Activated naive CD8-positive, alpha-beta T cell treated with anti-CD3 and anti-CD28 coated beads, Interleukin-2, amount 50 U/mL, for 24 hours (primary cell): ENCODE measurements around the gene LRRC56.
A peak's percentile ranks its signal among the peaks of the same experiment; 100 is the strongest.

Source experiments
- ATAC-seq: fragments of 150-1000 bp; cut with Tn5 transposase; one replicate; pipeline ENCODE4 v1.10.0; 2021
- DNase-seq: peaks from one replicate; pipeline ENCODE4 v3.0.0; 2021
- H3K27ac Mint-ChIP-seq: one replicate; pipeline ENCODE4 v1.8.0; 2021; ENCODE audit warnings: mild to moderate bottlenecking, mixed read lengths
- H3K27me3 Mint-ChIP-seq: one replicate; pipeline ENCODE4 v1.8.0; 2021; ENCODE audit warnings: mixed read lengths
- H3K36me3 Mint-ChIP-seq: one replicate; pipeline ENCODE4 v1.8.0; 2021; ENCODE audit warnings: low read depth, mixed read lengths
- H3K4me1 Mint-ChIP-seq: one replicate; pipeline ENCODE4 v1.8.0; 2021; ENCODE audit warnings: mixed read lengths
- H3K4me3 Mint-ChIP-seq: one replicate; pipeline ENCODE4 v1.8.0; 2021; ENCODE audit warnings: mild to moderate bottlenecking, moderate library complexity, mixed read lengths
- H3K9me3 Mint-ChIP-seq: one replicate; pipeline ENCODE4 v1.8.0; 2021; ENCODE audit warnings: mixed read lengths

Gene LRRC56

DNA sequence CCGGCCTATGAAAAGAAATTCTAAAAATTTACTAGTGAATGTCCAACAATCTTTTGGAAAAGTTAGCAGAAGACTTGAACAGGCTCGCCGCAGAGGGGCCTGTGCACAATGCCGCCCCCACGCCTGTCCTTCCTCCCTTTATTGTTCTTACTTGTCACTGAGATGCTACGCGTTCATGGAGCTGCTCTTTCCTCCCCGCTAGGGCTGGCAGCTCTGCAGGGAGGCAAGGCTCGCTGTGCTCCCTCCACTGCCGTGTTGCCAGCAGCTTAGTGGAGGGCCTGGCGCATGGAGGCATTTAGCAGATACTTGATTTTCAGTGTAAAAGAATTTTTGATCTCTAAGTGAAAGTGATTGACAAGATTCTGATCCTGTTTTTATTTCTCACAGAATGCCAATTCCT lies 53.7 kb downstream of the LRRC56 start:
- Mint-ChIP-seq H3K36me3 (peaks cover 45% of the 10 kb centered on the region), H3K4me3 (no peak overlapping the region), H3K27me3 (no peaks in the 10 kb centered on the region), H3K4me1 (peaks cover 29% of the 10 kb centered on the region), H3K27ac (no peak overlapping the region), H3K9me3 (no peaks in the 10 kb centered on the region)
- no peak for ATAC-seq
- no peak for DNase-seq

DNA sequence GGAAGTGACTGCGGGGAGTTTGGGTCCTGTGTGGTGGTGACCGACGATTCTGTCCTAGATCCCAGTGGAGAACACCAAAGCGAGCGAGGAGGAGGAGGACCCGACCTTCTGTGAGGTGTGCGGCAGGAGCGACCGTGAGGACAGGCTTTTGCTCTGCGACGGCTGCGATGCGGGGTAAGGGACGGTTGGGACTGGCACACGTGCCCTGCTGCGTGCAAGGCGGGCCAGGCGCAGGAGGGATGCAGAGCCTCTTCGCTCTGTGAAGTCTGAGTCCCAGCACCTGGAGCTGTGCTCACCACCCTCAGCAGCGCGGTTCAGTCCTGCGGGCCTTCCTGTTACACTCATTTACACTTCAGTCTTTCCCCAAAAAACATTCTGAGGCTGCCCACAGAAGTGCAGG lies 55.2 kb downstream of the LRRC56 start:
- H3K27ac Mint-ChIP-seq: no peak overlapping the region
- DNase-seq (no peak), ATAC-seq (no peak)
- H3K27me3 Mint-ChIP-seq: no peaks in the 10 kb centered on the region
- H3K9me3 Mint-ChIP-seq: no peaks in the 10 kb centered on the region
- H3K36me3 Mint-ChIP-seq: peaks cover 49% of the 10 kb centered on the region
- no peak overlapping the region for H3K4me3 Mint-ChIP-seq
- peaks cover 23% of the 10 kb centered on the region for H3K4me1 Mint-ChIP-seq

DNA sequence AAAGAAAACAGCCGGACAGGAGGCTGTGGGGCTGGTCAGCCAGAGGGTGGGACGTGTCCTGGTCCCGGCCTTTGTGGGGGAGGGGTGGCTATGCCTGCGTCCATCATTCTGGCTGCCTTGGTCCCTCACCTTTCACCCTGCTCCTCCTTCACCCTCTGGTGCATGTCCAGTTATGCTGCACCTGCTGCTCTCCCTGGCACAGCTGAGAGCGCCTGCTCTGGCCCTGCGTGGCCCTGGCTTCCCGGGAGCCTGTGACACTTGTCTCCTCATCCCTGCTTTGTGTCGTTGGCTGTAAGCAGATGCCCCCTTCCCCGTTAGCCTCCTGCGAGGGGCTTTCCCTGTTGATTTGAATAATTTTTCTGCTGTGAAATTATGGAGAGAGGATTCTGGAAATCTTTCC lies 55.6 kb downstream of the LRRC56 start:
- DNase-seq (no peak), ATAC-seq (no peak)
- no peak overlapping the region for H3K4me3 Mint-ChIP-seq
- H3K27me3 Mint-ChIP-seq: no peaks in the 10 kb centered on the region
- peaks cover 48% of the 10 kb centered on the region for H3K36me3 Mint-ChIP-seq
- H3K9me3 Mint-ChIP-seq: no peaks in the 10 kb centered on the region
- H3K4me1 Mint-ChIP-seq: peaks cover 19% of the 10 kb centered on the region
- no peak overlapping the region for H3K27ac Mint-ChIP-seq

DNA sequence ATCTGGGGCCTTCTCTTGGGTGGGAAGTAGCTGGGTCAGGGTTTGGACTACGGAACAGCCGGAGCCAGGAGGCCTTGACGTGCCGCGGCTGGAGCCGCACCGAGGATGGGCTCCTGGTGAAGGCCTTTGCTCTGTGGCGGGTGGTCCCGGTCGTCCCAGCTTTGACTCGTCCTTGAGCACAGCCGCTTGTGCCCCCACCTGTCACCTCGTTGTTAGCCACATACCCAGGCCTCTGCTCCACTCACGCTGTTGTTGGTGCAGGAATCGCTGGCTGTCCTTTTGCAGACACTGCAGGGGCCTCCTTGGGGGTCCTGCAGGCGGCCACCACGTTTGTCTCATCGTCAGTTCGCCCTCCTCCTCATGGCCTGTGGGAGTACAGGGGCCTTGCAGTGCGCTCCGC lies 56.0 kb downstream of the LRRC56 start:
- Mint-ChIP-seq H3K9me3 (no peaks in the 10 kb centered on the region), H3K36me3 (peaks cover 44% of the 10 kb centered on the region), H3K4me1 (peaks cover 14% of the 10 kb centered on the region), H3K27me3 (no peaks in the 10 kb centered on the region), H3K27ac (no peak overlapping the region), H3K4me3 (no peak overlapping the region)
- ATAC-seq: no peak
- no peak for DNase-seq

DNA sequence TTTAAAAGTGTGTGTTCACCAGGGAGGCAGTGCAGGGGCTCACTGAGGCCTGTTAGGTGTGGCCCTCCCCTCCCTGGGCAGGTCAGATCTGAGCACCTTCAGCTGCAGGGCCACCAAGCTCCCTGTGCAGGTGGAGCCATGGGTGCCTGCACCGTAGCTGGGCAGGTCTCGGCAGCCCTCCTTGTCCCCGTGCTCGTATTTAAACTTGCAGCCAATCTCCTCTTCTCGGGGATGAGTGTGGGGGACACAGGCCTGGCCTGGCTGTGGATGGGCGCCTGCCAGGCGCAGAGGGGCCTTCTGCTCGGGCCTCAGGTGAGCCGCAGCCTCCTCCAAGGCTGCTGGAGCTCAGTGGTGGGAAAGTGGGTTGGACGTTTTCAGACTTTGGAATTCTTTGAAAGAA lies 58.1 kb downstream of the LRRC56 start:
- Mint-ChIP-seq H3K27me3 (no peaks in the 10 kb centered on the region), H3K36me3 (peaks cover 40% of the 10 kb centered on the region), H3K4me3 (no peak overlapping the region), H3K9me3 (no peaks in the 10 kb centered on the region), H3K4me1 (peaks cover 10% of the 10 kb centered on the region), H3K27ac (no peak overlapping the region)
- DNase-seq (no peak), ATAC-seq (no peak)

DNA sequence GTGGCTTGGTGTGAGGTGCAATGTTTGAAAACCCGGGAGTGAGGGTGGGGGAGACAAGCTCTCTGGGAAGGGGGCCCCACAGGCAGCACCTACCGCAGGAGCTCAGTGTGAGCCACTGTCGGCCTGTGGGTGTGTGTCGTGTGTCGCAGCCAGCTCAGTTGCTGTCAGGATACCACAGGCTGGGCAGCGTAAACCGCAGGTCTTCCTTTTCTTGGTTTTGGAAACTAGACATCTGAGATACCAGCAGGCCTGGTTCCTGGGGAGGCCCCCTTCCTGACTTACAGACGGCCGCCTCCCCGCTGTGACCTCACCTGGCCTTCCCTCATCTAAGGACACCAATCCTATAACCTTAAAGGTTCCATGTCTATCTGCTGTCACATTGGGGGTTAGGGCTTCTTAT lies 59.0 kb downstream of the LRRC56 start:
- DNase-seq: no peak
- Mint-ChIP-seq H3K9me3 (no peaks in the 10 kb centered on the region), H3K4me3 (no peak overlapping the region), H3K27ac (peak overlapping the region; percentile 46), H3K36me3 (peaks cover 36% of the 10 kb centered on the region), H3K4me1 (peaks cover 10% of the 10 kb centered on the region), H3K27me3 (no peaks in the 10 kb centered on the region)
- peak; percentile 41 for ATAC-seq

DNA sequence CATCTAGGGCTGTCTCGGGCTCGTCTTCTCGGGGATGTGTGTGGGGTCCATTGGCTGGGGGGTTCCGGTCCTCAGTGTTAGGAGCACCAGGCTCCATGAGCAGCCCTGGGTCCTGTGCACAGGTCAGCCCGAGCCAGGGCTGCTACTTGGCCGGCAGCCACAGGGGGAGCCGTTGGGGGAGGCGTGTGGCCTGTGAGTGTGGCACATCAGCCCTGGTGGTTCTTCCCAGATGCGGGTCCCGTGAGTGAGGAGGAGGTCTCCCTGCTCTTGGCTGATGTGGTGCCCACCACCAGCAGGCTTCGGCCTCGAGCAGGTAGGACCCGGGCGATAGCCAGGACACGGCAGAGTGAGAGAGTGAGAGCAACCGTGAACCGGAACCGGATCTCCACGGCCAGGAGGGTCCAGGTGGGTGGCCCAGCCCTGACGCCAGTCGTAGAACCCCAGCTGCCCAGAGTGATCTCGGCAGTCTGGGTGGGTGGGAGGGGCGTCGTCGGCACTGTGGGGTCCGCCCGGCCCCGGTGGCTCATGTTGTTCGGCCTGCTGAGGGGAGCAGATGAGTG lies 59.9 kb downstream of the LRRC56 start:
- DNase-seq (no peak), ATAC-seq (peak; percentile 23)
- H3K27ac Mint-ChIP-seq: no peak overlapping the region
- H3K27me3 Mint-ChIP-seq: no peaks in the 10 kb centered on the region
- peaks cover 40% of the 10 kb centered on the region for H3K36me3 Mint-ChIP-seq
- peaks cover 10% of the 10 kb centered on the region for H3K4me1 Mint-ChIP-seq
- no peak overlapping the region for H3K4me3 Mint-ChIP-seq
- H3K9me3 Mint-ChIP-seq: no peaks in the 10 kb centered on the region

DNA sequence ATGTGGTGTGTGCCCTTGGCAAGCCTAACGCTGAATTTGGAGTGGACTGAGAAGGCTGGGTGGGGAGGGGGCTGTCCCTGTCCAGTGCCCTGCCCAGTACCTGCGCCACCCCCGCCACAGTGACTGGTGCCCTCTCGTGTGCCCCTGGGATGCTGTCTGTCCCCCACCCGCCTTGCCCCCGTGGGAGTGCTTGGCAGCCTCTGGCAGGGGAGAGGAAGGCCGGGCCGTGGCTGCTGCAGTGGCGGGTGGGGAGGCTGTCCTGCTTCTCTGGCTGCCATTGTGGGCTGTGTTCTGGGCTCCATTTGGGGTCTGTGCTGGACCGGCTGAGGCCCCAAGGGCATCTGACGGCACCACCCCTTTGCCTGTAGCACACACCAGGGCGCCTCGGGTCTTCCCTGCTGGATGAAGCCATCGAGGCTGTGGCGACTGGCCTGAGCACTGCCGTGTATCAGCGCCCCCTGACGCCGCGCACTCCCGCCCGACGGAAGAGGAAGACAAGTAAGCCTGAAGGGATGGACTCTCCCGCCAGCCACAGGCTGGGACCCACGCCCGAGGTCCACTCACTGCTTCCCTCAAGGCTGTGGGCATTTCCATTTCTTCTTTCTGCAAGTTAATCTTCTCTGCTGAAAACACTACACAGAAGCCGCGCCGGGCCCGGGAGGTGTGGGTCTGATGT lies 60.8 kb downstream of the LRRC56 start:
- Mint-ChIP-seq H3K4me3 (no peak overlapping the region), H3K36me3 (peaks cover 39% of the 10 kb centered on the region), H3K27me3 (no peaks in the 10 kb centered on the region), H3K9me3 (no peaks in the 10 kb centered on the region), H3K4me1 (peaks cover 10% of the 10 kb centered on the region), H3K27ac (no peak overlapping the region)
- DNase-seq: no peak
- ATAC-seq: no peak

DNA sequence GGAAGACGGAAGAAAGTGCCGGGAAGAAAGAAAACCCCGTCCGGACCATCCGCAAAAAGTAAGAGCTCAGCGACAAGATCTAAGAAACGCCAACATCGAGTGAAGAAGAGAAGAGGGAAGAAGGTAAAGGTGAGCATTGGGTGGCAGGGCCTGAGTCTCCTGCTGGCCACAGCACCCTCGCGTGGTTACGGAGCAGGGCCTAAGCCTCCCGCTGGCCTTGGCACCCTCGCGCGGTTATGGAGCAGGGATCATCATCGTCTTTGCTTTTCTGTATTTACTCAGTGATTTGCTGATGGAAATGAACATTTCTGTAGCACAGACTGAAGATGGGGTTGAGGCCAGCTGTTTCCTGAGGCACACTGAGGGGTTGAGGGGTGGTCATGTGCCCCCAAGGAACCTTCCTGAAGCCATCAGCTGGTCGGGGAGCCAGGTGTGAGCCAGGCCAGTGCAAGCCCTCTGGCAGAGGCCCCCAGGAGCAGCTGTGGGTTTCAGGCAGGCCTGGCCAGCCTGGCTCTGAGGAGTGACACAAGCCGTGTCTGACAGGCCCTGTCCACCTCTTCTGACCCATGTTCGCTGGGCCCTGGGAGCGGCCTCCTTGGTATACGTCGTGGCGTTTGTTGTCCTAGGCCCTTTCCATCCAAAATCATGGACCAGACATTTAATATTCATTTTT lies 64.4 kb downstream of the LRRC56 start:
- Mint-ChIP-seq H3K27ac (no peak overlapping the region), H3K36me3 (peaks cover 40% of the 10 kb centered on the region), H3K4me3 (no peak overlapping the region), H3K9me3 (no peaks in the 10 kb centered on the region), H3K4me1 (peaks cover 4% of the 10 kb centered on the region), H3K27me3 (no peaks in the 10 kb centered on the region)
- no peak for ATAC-seq
- no peak for DNase-seq

DNA sequence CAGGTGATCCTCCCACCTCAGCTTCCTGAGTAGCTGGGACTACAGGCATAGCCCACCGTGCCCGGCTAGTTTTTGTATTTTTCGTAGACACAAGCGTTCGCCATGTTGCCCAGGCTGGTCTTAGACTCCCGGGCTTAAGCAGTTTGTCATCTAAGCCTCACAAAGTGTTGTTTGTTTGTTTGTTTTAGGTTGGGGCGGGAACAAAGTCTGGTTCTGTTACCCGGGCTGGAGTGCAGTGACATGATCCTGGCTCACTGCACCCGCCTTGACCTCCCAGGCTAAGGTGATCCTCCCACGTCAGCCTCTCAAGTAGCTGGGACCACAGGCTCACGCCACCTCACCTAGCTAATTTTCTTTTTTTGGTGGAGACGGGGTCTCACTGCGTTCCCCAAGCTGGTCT lies 65.8 kb downstream of the LRRC56 start:
- DNase-seq: no peak
- Mint-ChIP-seq H3K4me1 (peaks cover 4% of the 10 kb centered on the region), H3K27ac (no peak overlapping the region), H3K27me3 (no peaks in the 10 kb centered on the region), H3K9me3 (no peaks in the 10 kb centered on the region), H3K36me3 (peaks cover 37% of the 10 kb centered on the region), H3K4me3 (no peak overlapping the region)
- ATAC-seq: no peak
